PFSK-1 (cell line): Measurements from ENCODE around the gene PTPRN2.

ENCODE experiments used
- POLR2AphosphoS5 ChIP-seq: IDR thresholded peaks from 2 replicates; pipeline ENCODE4 v1.6.1; 2012; ENCODE audit warnings: low read depth, mild to moderate bottlenecking, control low read depth, low read length, moderate library complexity
- TAF1 ChIP-seq: IDR thresholded peaks from 2 replicates; pipeline ENCODE4 v1.6.1; 2012; ENCODE audit warnings: low read length, control low read depth, borderline replicate concordance; ENCODE audit not compliant: insufficient read depth

GRCh38 chr7:157850481-157851444 is 736.9 kb downstream of the PTPRN2 start:
- TF ChIP-seq POLR2AphosphoS5 (no peak), TAF1 (no peak)
